HEK293 (cell line): ENCODE data around the gene FBXW5.
A peak's percentile ranks its signal among the peaks of the same experiment; 100 is the strongest.

Experiments used
- CTCF ChIA-PET: fragments of 350-600 bp; formaldehyde crosslinking; extraction: SDS; loops from one replicate; lab custom pipeline; 2021; ENCODE audit warnings: antibody characterized with exemption; lab: Yijun Ruan, JAX
- POLR2A ChIA-PET: fragments of 300-600 bp; formaldehyde crosslinking; extraction: SDS; loops from one replicate; lab custom pipeline; 2020; ENCODE audit warnings: antibody characterized with exemption, inconsistent platforms; lab: Yijun Ruan, JAX
- H3K27ac ChIP-seq: fragments of 200-500 bp; sonication (Bioruptor generic); 2 replicates; pipeline ENCODE4 v1.5.1; 2014; ENCODE audit warnings: low read depth, low read length, control low read depth, inconsistent platforms; ENCODE audit errors: extremely low read depth
- H3K36me3 ChIP-seq, 2 experiments: fragments of 200-500 bp in 1 of 2; sonication (Bioruptor generic) in 1 of 2; 1 replicate in 1 of 2; 2 replicates in 1 of 2; pipeline ENCODE4 v1.5.1; 2014 to 2017; ENCODE audit warnings: inconsistent platforms in 2 of 2, low read length in 2 of 2; ENCODE audit not compliant: control insufficient read depth in 2 of 2, insufficient read depth in 1 of 2
- H3K4me1 ChIP-seq: fragments of 200-500 bp; sonication (Bioruptor generic); 2 replicates; pipeline ENCODE4 v1.5.1; 2014; ENCODE audit warnings: mild to moderate bottlenecking, low read length, inconsistent platforms; ENCODE audit not compliant: control insufficient read depth, insufficient read depth
- H3K4me3 ChIP-seq: 2 replicates; pipeline ENCODE4 v1.5.1; 2011; ENCODE audit warnings: low read depth, mild to moderate bottlenecking, control low read depth, low read length, moderate library complexity
- H3K9me3 ChIP-seq: fragments of 200-500 bp; sonication (Bioruptor generic); 2 replicates; pipeline ENCODE4 v1.5.1; 2014; ENCODE audit warnings: low read depth, low read length, inconsistent platforms; ENCODE audit not compliant: control insufficient read depth, insufficient read depth
- EGR2 ChIP-seq: fragments of 450-650 bp; formaldehyde crosslinking; IDR thresholded peaks from 2 replicates; pipeline ENCODE4 v1.5.1; 2016; ENCODE audit warnings: low read depth, missing biosample characterization, missing genetic modification characterization
- KLF10 ChIP-seq: fragments of 450-650 bp; IDR thresholded peaks from 2 replicates; pipeline ENCODE4 v1.5.1; 2018; ENCODE audit warnings: missing biosample characterization, mild to moderate bottlenecking, missing genetic modification characterization
- KLF9 ChIP-seq: fragments of 450-650 bp; formaldehyde crosslinking; IDR thresholded peaks from 2 replicates; pipeline ENCODE4 v1.5.1; 2016; ENCODE audit warnings: missing biosample characterization, missing genetic modification characterization, low read depth
- REPIN1 ChIP-seq: fragments of 450-650 bp; formaldehyde crosslinking; IDR thresholded peaks from 2 replicates; pipeline ENCODE4 v1.5.1; 2017; ENCODE audit warnings: missing biosample characterization, missing genetic modification characterization, low read depth
- SP2 ChIP-seq: fragments of 450-650 bp; formaldehyde crosslinking; IDR thresholded peaks from 2 replicates; pipeline ENCODE4 v1.5.1; 2016; ENCODE audit warnings: missing biosample characterization, missing genetic modification characterization
- ZBTB17 ChIP-seq: fragments of 450-650 bp; formaldehyde crosslinking; IDR thresholded peaks from 2 replicates; pipeline ENCODE4 v1.5.1; 2016; ENCODE audit warnings: missing biosample characterization, missing genetic modification characterization
- ZFHX2 ChIP-seq: fragments of 450-650 bp; formaldehyde crosslinking; conservative IDR thresholded peaks from 2 replicates; pipeline ENCODE4 v1.5.1; 2016; ENCODE audit warnings: missing biosample characterization, missing genetic modification characterization
- ZNF112 ChIP-seq: fragments of 450-650 bp; formaldehyde crosslinking; IDR thresholded peaks from 2 replicates; pipeline ENCODE4 v1.5.0; 2017; ENCODE audit warnings: missing biosample characterization, missing genetic modification characterization
- ZNF138 ChIP-seq: fragments of 450-650 bp; formaldehyde crosslinking; IDR thresholded peaks from 2 replicates; pipeline ENCODE4 v1.5.1; 2016; ENCODE audit warnings: missing biosample characterization, missing genetic modification characterization, borderline replicate concordance
- ZNF202 ChIP-seq: fragments of 450-650 bp; formaldehyde crosslinking; IDR thresholded peaks from 2 replicates; pipeline ENCODE4 v1.5.1; 2016; ENCODE audit warnings: missing biosample characterization, missing genetic modification characterization, borderline replicate concordance
- ZNF223 ChIP-seq: fragments of 450-650 bp; formaldehyde crosslinking; IDR thresholded peaks from 2 replicates; pipeline ENCODE4 v1.5.1; 2016; ENCODE audit warnings: missing biosample characterization, missing genetic modification characterization
- ZNF366 ChIP-seq: fragments of 450-650 bp; formaldehyde crosslinking; conservative IDR thresholded peaks from 2 replicates; pipeline ENCODE4 v1.5.1; 2016; ENCODE audit warnings: missing biosample characterization, missing genetic modification characterization
- ZNF37A ChIP-seq: fragments of 450-650 bp; IDR thresholded peaks from 2 replicates; pipeline ENCODE4 v1.5.1; 2018; ENCODE audit warnings: missing biosample characterization, missing genetic modification characterization
- ZNF404 ChIP-seq: fragments of 450-650 bp; formaldehyde crosslinking; IDR thresholded peaks from 2 replicates; pipeline ENCODE4 v1.5.1; 2017; ENCODE audit warnings: missing biosample characterization, missing genetic modification characterization
- ZNF416 ChIP-seq: fragments of 450-650 bp; formaldehyde crosslinking; IDR thresholded peaks from 2 replicates; pipeline ENCODE4 v1.5.1; 2016; ENCODE audit warnings: missing biosample characterization, missing genetic modification characterization
- ZNF510 ChIP-seq: fragments of 450-650 bp; formaldehyde crosslinking; IDR thresholded peaks from 2 replicates; pipeline ENCODE4 v1.5.1; 2018; ENCODE audit warnings: mild to moderate bottlenecking, missing genetic modification characterization, missing biosample characterization; ENCODE audit not compliant: insufficient replicate concordance
- ZNF549 ChIP-seq: fragments of 450-650 bp; IDR thresholded peaks from 2 replicates; pipeline ENCODE4 v1.5.1; 2018; ENCODE audit warnings: missing biosample characterization, missing genetic modification characterization, mild to moderate bottlenecking, inconsistent platforms, moderate library complexity
- ZNF571 ChIP-seq: fragments of 450-650 bp; formaldehyde crosslinking; IDR thresholded peaks from 2 replicates; pipeline ENCODE4 v1.5.0; 2017; ENCODE audit warnings: missing biosample characterization, missing genetic modification characterization
- ZNF596 ChIP-seq: fragments of 450-650 bp; IDR thresholded peaks from 2 replicates; pipeline ENCODE4 v1.5.0; 2018; ENCODE audit warnings: missing biosample characterization, mild to moderate bottlenecking, missing genetic modification characterization, moderate library complexity
- ZNF600 ChIP-seq: fragments of 450-650 bp; formaldehyde crosslinking; IDR thresholded peaks from 2 replicates; pipeline ENCODE4 v1.5.1; 2016; ENCODE audit warnings: missing biosample characterization, missing genetic modification characterization
- ZNF610 ChIP-seq: fragments of 450-650 bp; formaldehyde crosslinking; IDR thresholded peaks from 2 replicates; pipeline ENCODE4 v1.5.1; 2016; ENCODE audit warnings: missing biosample characterization, missing genetic modification characterization, borderline replicate concordance
- ZNF621 ChIP-seq: fragments of 450-650 bp; formaldehyde crosslinking; IDR thresholded peaks from 2 replicates; pipeline ENCODE4 v1.5.1; 2017; ENCODE audit warnings: missing biosample characterization, missing genetic modification characterization
- ZNF747 ChIP-seq: fragments of 450-650 bp; formaldehyde crosslinking; IDR thresholded peaks from 2 replicates; pipeline ENCODE4 v1.5.1; 2016; ENCODE audit warnings: missing biosample characterization, missing genetic modification characterization
- ZNF76 ChIP-seq: fragments of 450-650 bp; formaldehyde crosslinking; IDR thresholded peaks from 2 replicates; pipeline ENCODE4; 2016; ENCODE audit warnings: low read depth, missing biosample characterization, missing genetic modification characterization, borderline replicate concordance
- TF ChIP-seq, protein P1 (sequence below): fragments of 450-650 bp; formaldehyde crosslinking; IDR thresholded peaks from 2 replicates; pipeline ENCODE4 v1.5.1; 2017; ENCODE audit warnings: missing biosample characterization, missing genetic modification characterization
- TF ChIP-seq, protein P2 (sequence below): fragments of 450-650 bp; IDR thresholded peaks from 2 replicates; pipeline ENCODE4 v1.5.1; 2018; ENCODE audit warnings: missing biosample characterization, mild to moderate bottlenecking, missing genetic modification characterization
- TF ChIP-seq, protein P3 (sequence below): fragments of 450-650 bp; formaldehyde crosslinking; IDR thresholded peaks from 2 replicates; pipeline ENCODE4 v1.5.1; 2017; ENCODE audit warnings: missing biosample characterization, missing genetic modification characterization

The FBXW5 gene

DNA sequence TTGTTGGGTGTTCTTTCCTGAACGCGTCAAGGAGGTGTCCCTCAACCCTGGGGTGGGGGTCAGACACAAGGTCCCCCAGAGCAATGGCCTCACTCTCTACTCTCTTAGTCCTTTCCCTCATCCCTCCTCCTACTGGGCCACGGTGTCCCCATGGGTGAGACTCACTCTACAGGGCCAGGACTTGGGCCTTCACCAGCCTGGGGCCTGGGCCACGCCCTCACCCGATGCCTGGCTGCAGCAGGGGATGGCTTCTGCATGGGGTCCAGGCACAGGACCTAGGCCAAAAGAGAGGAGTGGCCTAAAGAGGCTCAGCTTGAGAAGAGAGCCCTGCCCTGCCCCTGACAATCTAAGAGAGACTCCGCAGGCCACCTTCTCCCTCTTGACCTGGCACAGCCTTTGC, 13.4 kb upstream of the FBXW5 start:
- Histone ChIP-seq H3K36me3 (no peaks in the 10 kb centered on the region), H3K27ac (no peak overlapping the region), H3K9me3 (no peaks in the 10 kb centered on the region), H3K4me1 (no peaks in the 10 kb centered on the region), H3K4me3 (no peak overlapping the region)
- TF ChIP-seq, protein P1, sequence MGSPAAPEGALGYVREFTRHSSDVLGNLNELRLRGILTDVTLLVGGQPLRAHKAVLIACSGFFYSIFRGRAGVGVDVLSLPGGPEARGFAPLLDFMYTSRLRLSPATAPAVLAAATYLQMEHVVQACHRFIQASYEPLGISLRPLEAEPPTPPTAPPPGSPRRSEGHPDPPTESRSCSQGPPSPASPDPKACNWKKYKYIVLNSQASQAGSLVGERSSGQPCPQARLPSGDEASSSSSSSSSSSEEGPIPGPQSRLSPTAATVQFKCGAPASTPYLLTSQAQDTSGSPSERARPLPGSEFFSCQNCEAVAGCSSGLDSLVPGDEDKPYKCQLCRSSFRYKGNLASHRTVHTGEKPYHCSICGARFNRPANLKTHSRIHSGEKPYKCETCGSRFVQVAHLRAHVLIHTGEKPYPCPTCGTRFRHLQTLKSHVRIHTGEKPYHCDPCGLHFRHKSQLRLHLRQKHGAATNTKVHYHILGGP (tag by site-specific recombination) = no peak
- TF ChIP-seq ZFHX2 (tag by site-specific recombination) (no peak), ZNF416 (tag by site-specific recombination) (no peak), ZNF571 (tag by site-specific recombination) (no peak), ZNF202 (tag by site-specific recombination) (no peak), ZNF747 (no peak), EGR2 (tag by site-specific recombination) (no peak), ZNF366 (tag by site-specific recombination) (no peak), ZBTB17 (tag by site-specific recombination) (no peak), ZNF610 (tag by site-specific recombination) (no peak), ZNF510 (tag by site-specific recombination) (no peak), KLF10 (no peak), ZNF596 (tag by site-specific recombination) (no peak), ZNF600 (tag by site-specific recombination) (no peak), ZNF404 (tag by site-specific recombination) (no peak), KLF9 (tag by site-specific recombination) (no peak)
- TF ChIP-seq, protein P2, sequence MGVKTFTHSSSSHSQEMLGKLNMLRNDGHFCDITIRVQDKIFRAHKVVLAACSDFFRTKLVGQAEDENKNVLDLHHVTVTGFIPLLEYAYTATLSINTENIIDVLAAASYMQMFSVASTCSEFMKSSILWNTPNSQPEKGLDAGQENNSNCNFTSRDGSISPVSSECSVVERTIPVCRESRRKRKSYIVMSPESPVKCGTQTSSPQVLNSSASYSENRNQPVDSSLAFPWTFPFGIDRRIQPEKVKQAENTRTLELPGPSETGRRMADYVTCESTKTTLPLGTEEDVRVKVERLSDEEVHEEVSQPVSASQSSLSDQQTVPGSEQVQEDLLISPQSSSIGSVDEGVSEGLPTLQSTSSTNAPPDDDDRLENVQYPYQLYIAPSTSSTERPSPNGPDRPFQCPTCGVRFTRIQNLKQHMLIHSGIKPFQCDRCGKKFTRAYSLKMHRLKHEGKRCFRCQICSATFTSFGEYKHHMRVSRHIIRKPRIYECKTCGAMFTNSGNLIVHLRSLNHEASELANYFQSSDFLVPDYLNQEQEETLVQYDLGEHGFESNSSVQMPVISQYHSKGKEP (tag by site-specific recombination) = no peak
- TF ChIP-seq, protein P3, sequence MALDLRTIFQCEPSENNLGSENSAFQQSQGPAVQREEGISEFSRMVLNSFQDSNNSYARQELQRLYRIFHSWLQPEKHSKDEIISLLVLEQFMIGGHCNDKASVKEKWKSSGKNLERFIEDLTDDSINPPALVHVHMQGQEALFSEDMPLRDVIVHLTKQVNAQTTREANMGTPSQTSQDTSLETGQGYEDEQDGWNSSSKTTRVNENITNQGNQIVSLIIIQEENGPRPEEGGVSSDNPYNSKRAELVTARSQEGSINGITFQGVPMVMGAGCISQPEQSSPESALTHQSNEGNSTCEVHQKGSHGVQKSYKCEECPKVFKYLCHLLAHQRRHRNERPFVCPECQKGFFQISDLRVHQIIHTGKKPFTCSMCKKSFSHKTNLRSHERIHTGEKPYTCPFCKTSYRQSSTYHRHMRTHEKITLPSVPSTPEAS (tag by site-specific recombination) = no peak
- POLR2A ChIA-PET = no interaction called here
- CTCF ChIA-PET = interaction anchor here (0.6 kb wide), 1 partner anchor 13 kb away, joined by 5 read pairs; the partner anchor contains the start of gene C8G

DNA sequence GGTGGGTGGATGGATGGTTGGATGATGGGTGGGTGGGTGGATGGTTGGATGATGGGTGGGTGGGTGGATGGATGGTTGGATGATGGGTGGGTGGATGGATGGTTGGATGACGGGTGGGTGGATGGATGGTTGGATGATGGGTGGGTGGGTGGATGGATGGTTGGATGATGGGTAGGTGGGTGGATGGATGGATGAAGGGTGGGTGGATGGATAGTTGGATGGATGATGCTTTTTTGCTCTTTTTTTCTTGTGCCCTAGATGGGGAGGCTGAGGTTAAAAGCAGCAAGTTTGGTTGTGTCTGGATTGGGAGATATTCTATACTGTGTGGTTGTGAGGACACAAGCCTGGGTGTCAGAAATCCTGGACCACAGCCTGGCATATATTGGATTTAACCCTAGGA, 12.9 kb upstream of the FBXW5 start:
- H3K36me3 ChIP-seq = no peaks in the 10 kb centered on the region
- no peak for TF ChIP-seq ZNF549
- peak; percentile 82 for TF ChIP-seq EGR2 (tag by site-specific recombination)
- no peak for TF ChIP-seq ZNF37A (tag by site-specific recombination)
- no peak for TF ChIP-seq ZNF621 (tag by site-specific recombination)
- TF ChIP-seq ZNF112 (tag by site-specific recombination) = no peak
- peak; percentile 69 for TF ChIP-seq ZFHX2 (tag by site-specific recombination)
- TF ChIP-seq ZNF138 (tag by site-specific recombination) = no peak
- no peak for TF ChIP-seq ZNF76 (tag by site-specific recombination)
- 0 out of 2 replicates have a peak, but pooled peaks have one; percentile 10 for TF ChIP-seq SP2 (tag by site-specific recombination)
- no peak for TF ChIP-seq ZNF223
- no peak for TF ChIP-seq REPIN1 (tag by site-specific recombination)
- CTCF ChIA-PET = no interaction called here

More for the DNA sequence above, 12.9 kb upstream of the FBXW5 start:
- POLR2A ChIA-PET = no interaction called here
- Histone ChIP-seq H3K4me1 (no peaks in the 10 kb centered on the region), H3K4me3 (no peak overlapping the region), H3K27ac (no peak overlapping the region), H3K9me3 (no peaks in the 10 kb centered on the region)
